Caco-2 (cell line): Measurements from ENCODE around the gene TCERG1L. TPM values are rescaled to one million over a fixed set of nuclear protein-coding genes. Genes with fewer than 3 reads are reported as not detected.
A peak's percentile ranks its signal among the peaks of the same experiment; 100 is the strongest.

ENCODE experiments used
- BruUV-seq: library from RNA; stranded (reverse); fragments of 400-500 nt; replicated peaks from 2 replicates; lab custom pipeline; 2021; lab: Mats Ljungman, UMichigan
- CTCF ChIA-PET: fragments of 300-600 bp; sonication (Branson Sonifier 250); formaldehyde crosslinking; loops from one replicate; lab custom pipeline; 2022; ENCODE audit warnings: antibody characterized with exemption; lab: Charles Lee
- POLR2A ChIA-PET: fragments of 300-600 bp; sonication (Branson Sonifier 250); formaldehyde crosslinking; loops from one replicate; lab custom pipeline; 2022; ENCODE audit warnings: antibody characterized with exemption; lab: Charles Lee
- DNase-seq, 2 experiments: peaks; one replicate each; pipeline versions ENCODE4 v3.0.0 to v3.0.0-alpha.2; 2020 to 2022
- H3K27me3 ChIP-seq: replicated peaks from 2 replicates; pipeline ENCODE4 v1.6.0; 2011; ENCODE audit warnings: low read length; ENCODE audit not compliant: control insufficient read depth, insufficient read depth
- H3K36me3 ChIP-seq: 2 replicates; pipeline ENCODE4 v1.5.1; 2011; ENCODE audit warnings: low read length; ENCODE audit not compliant: control insufficient read depth, insufficient read depth
- H3K4me1 ChIP-seq: fragments of 250-450 bp; sonication (Bioruptor Pico); 2 replicates; pipeline ENCODE4 v1.5.1; 2020; ENCODE audit warnings: mild to moderate bottlenecking
- H3K4me3 ChIP-seq: 2 replicates; pipeline ENCODE4 v1.5.1; 2011; ENCODE audit warnings: low read depth, mild to moderate bottlenecking, control low read depth, low read length
- H3K9me3 ChIP-seq: fragments of 250-450 bp; sonication (Bioruptor Pico); 2 replicates; pipeline ENCODE4 v1.5.1; 2020; ENCODE audit warnings: mild to moderate bottlenecking, moderate library complexity
- H3K27ac Mint-ChIP-seq: one replicate; pipeline ENCODE4 v1.8.0; 2022; ENCODE audit warnings: mixed read lengths; ENCODE audit not compliant: unreplicated experiment
- H3K27me3 Mint-ChIP-seq: one replicate; pipeline ENCODE4 v1.8.0; 2022; ENCODE audit warnings: mixed read lengths; ENCODE audit not compliant: insufficient read depth, unreplicated experiment
- H3K36me3 Mint-ChIP-seq: one replicate; pipeline ENCODE4 v1.8.0; 2022; ENCODE audit warnings: mild to moderate bottlenecking, mixed read lengths; ENCODE audit not compliant: insufficient read depth, unreplicated experiment
- H3K4me1 Mint-ChIP-seq: one replicate; pipeline ENCODE4 v1.8.0; 2022; ENCODE audit warnings: low read depth, mixed read lengths; ENCODE audit not compliant: unreplicated experiment
- H3K4me3 Mint-ChIP-seq: one replicate; pipeline ENCODE4 v1.8.0; 2022; ENCODE audit warnings: mild to moderate bottlenecking, moderate library complexity, mixed read lengths; ENCODE audit not compliant: unreplicated experiment
- H3K9me3 Mint-ChIP-seq: one replicate; pipeline ENCODE4 v1.8.0; 2022; ENCODE audit warnings: mixed read lengths; ENCODE audit not compliant: unreplicated experiment
- intact Hi-C: fragments of 100-400 bp; cut with micrococcal nuclease; formaldehyde crosslinking; loops from one replicate; pipeline ENCODE4 v1.10.0; 2022; ENCODE audit not compliant: unreplicated experiment
- total RNA-seq: library from RNA; stranded (reverse); gene quantifications from 2 replicates; pipeline ENCODE4 v1.2.3, GENCODE V29; 2022
- TF ChIP-seq, protein P1 (sequence below), 2 experiments: fragments of 200-600 bp in 1 of 2; IDR thresholded peaks; 1 replicate in 1 of 2; 2 replicates in 1 of 2; pipeline versions ENCODE4 v1.5.1 to v1.8.0; 2011 to 2022; ENCODE audit warnings: antibody characterized with exemption in 1 of 2, control low read depth in 1 of 2, inconsistent platforms in 1 of 2, low read depth in 1 of 2, low read length in 1 of 2, mild to moderate bottlenecking in 1 of 2, moderate library complexity in 1 of 2; ENCODE audit not compliant: insufficient read depth in 1 of 2, severe bottlenecking in 1 of 2, unreplicated experiment in 1 of 2

TCERG1L gene
- total RNA-seq, 1 experiment from 2014 or later, result not detected

- no peaks in the 10 kb centered on the region for H3K36me3 Mint-ChIP-seq
- TF ChIP-seq, protein P1, sequence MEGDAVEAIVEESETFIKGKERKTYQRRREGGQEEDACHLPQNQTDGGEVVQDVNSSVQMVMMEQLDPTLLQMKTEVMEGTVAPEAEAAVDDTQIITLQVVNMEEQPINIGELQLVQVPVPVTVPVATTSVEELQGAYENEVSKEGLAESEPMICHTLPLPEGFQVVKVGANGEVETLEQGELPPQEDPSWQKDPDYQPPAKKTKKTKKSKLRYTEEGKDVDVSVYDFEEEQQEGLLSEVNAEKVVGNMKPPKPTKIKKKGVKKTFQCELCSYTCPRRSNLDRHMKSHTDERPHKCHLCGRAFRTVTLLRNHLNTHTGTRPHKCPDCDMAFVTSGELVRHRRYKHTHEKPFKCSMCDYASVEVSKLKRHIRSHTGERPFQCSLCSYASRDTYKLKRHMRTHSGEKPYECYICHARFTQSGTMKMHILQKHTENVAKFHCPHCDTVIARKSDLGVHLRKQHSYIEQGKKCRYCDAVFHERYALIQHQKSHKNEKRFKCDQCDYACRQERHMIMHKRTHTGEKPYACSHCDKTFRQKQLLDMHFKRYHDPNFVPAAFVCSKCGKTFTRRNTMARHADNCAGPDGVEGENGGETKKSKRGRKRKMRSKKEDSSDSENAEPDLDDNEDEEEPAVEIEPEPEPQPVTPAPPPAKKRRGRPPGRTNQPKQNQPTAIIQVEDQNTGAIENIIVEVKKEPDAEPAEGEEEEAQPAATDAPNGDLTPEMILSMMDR (IDR thresholded peaks at IDR 0.05; ENCODE audit: insufficient read depth in 1 of 2, low read depth in 1 of 2, low read length in 1 of 2, severe bottlenecking in 1 of 2, unreplicated experiment in 1 of 2), result no peak
Measured at GRCh38 chr10:131125511-131126225, 185.9 kb downstream of the TCERG1L start.

DNA sequence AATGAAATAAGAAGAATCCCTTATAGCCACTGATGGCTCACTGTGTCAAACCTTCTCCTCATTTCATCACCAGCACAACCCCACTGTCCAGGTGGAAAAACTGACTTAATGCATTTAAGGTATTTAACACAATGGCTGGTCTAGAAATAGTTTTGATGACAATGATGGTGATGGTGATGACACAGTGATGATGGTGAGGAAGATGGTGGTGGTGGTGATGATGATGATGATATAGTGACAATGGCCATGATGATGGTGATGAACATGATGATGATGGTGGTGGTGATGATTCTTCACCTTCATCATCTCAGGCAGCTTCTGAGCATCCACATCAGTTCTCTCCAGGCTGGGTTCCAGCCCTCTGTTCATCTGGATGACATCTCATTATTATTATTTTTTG, 186.6 kb downstream of the TCERG1L start:
- Histone ChIP-seq H3K36me3 (no peaks in the 10 kb centered on the region), H3K9me3 (no peaks in the 10 kb centered on the region; the same call in 1 of the 2 replicates), H3K27me3 (no peaks in the 10 kb centered on the region), H3K4me1 (no peaks in the 10 kb centered on the region), H3K4me3 (no peak overlapping the region)
- no peaks in the 10 kb centered on the region for H3K36me3 Mint-ChIP-seq
- TF ChIP-seq, protein P1 (IDR thresholded peaks at IDR 0.05; ENCODE audit: insufficient read depth in 1 of 2, low read depth in 1 of 2, low read length in 1 of 2, severe bottlenecking in 1 of 2, unreplicated experiment in 1 of 2), result no peak
- no TSS peak for BruUV-seq
- H3K4me3 Mint-ChIP-seq, result no peak overlapping the region
- peaks cover 24% of the 10 kb centered on the region for H3K9me3 Mint-ChIP-seq
- H3K27ac Mint-ChIP-seq, result no peak overlapping the region
- no peaks in the 10 kb centered on the region for H3K4me1 Mint-ChIP-seq
- intact Hi-C loops, result loop anchor here (2.0 kb wide), 1 partner anchor 72 kb away; no protein-coding TSS in a partner anchor
- ChIA-PET POLR2A (no interaction called here), CTCF (no interaction called here)
- DNase-seq, result no peak
- peaks cover 2% of the 10 kb centered on the region for H3K27me3 Mint-ChIP-seq

More at GRCh38 chr10:131125511-131126225, 185.9 kb downstream of the TCERG1L start:
- peaks cover 2% of the 10 kb centered on the region for H3K27me3 Mint-ChIP-seq
- Histone ChIP-seq H3K36me3 (no peaks in the 10 kb centered on the region), H3K4me3 (no peak overlapping the region), H3K27me3 (no peaks in the 10 kb centered on the region), H3K4me1 (no peaks in the 10 kb centered on the region), H3K9me3 (no peaks in the 10 kb centered on the region; the same call in 1 of the 2 replicates)
- no peak overlapping the region for H3K4me3 Mint-ChIP-seq
- CTCF ChIA-PET, result no interaction called here
- no peaks in the 10 kb centered on the region for H3K4me1 Mint-ChIP-seq
- BruUV-seq, result no TSS peak
- POLR2A ChIA-PET, result no interaction called here
- no peak overlapping the region for H3K27ac Mint-ChIP-seq
- peak in 1 of 2 experiments; percentile 12 for DNase-seq
- H3K9me3 Mint-ChIP-seq, result peaks cover 26% of the 10 kb centered on the region
- intact Hi-C loops, result loop anchor here (2.0 kb wide), 1 partner anchor 73 kb away; no protein-coding TSS in a partner anchor

DNA sequence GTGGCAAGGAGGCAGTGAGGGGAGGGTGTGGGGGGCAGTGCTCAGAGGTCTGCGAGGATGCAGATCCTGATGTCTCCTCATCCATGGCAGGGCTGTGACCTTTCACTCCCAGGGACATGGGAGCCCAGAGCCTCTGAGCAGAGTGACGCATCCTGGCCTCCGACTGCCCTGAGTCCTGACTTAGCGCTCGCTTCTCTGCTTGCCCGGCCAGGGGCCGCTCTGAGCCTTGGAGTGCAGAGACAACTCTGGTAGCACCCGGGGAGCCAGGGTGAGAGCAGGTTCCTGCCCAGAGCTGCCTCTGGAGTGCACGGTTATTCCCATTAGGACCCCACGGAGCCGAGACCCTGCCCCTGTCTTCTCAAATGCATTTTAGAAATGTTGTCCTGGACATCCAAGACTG, 188.0 kb downstream of the TCERG1L start:
- DNase-seq, result no peak
- Mint-ChIP-seq H3K4me1 (no peaks in the 10 kb centered on the region), H3K4me3 (no peak overlapping the region), H3K27me3 (peaks cover 2% of the 10 kb centered on the region), H3K36me3 (no peaks in the 10 kb centered on the region), H3K9me3 (peaks cover 10% of the 10 kb centered on the region), H3K27ac (no peak overlapping the region)
- TF ChIP-seq, protein P1 (IDR thresholded peaks at IDR 0.05; ENCODE audit: insufficient read depth in 1 of 2, low read depth in 1 of 2, low read length in 1 of 2, severe bottlenecking in 1 of 2, unreplicated experiment in 1 of 2), result no peak
- H3K36me3 ChIP-seq, result no peaks in the 10 kb centered on the region
- H3K27me3 ChIP-seq, result no peaks in the 10 kb centered on the region
- no peaks in the 10 kb centered on the region for H3K4me1 ChIP-seq
- no peaks in the 10 kb centered on the region; the same call in 1 of the 2 replicates for H3K9me3 ChIP-seq
- ChIA-PET POLR2A (no interaction called here), CTCF (no interaction called here)
- no peak overlapping the region for H3K4me3 ChIP-seq
- BruUV-seq, result no TSS peak
- intact Hi-C loops, result no loop called here
